Ovary (tissue), 9 donors: ENCODE results near the gene NODAL. TPM values are rescaled to one million over a fixed set of nuclear protein-coding genes. Genes with fewer than 3 reads are reported as not detected.

ENCODE experiments used
- DNase-seq, 5 donors: peaks; one replicate each; pipeline ENCODE4 v3.0.0-alpha.2; 2019 to 2020
- H3K27ac ChIP-seq, 2 donors: fragments of 200-600 bp; one replicate each; pipeline versions ENCODE4 v1.5.1 to v1.8.0; 2019 to 2022
- H3K27me3 ChIP-seq: fragments of 200-600 bp; one replicate; pipeline ENCODE4 v1.8.0; 2022
- H3K36me3 ChIP-seq: fragments of 200-600 bp; sonication (generic); one replicate; pipeline ENCODE4 v1.5.1; 2019
- H3K4me1 ChIP-seq: one replicate; pipeline ENCODE4 v1.8.1; 2013; ENCODE audit warnings: mild to moderate bottlenecking, moderate library complexity; ENCODE audit not compliant: insufficient read depth
- H3K4me3 ChIP-seq: fragments of 200-600 bp; sonication (generic); one replicate; pipeline ENCODE4 v1.5.1; 2017
- H3K9me3 ChIP-seq, 2 donors: fragments of 200-600 bp in 1 of 2; sonication (generic) in 1 of 2; one replicate each; pipeline versions ENCODE4 v1.5.1 to v1.8.1; 2013 to 2019; ENCODE audit warnings: mild to moderate bottlenecking in 1 of 2, moderate library complexity in 1 of 2
- EP300 ChIP-seq: sonication (generic); formaldehyde crosslinking; IDR thresholded peaks from one replicate; pipeline ENCODE4 v1.6.1; 2017; ENCODE audit warnings: antibody characterized with exemption
- POLR2A ChIP-seq: fragments of 450-650 bp; IDR thresholded peaks from one replicate; pipeline ENCODE4 v1.6.1; 2017; ENCODE audit warnings: antibody characterized with exemption, mild to moderate bottlenecking, moderate library complexity
- WGBS, 3 donors: extraction: QIAGEN DNeasy Blood & Tissue Kit in 1 of 3; methylation state at CpG; one replicate each; pipeline versions ENCODE4 v1.1.5 to v1.1.7; 2013 to 2017; 5-methylcytosine and 5-hydroxymethylcytosine counted together
- intact Hi-C, 4 donors: fragments of 100-400 bp; cut with DNase I; formaldehyde crosslinking; loops; one replicate each; pipeline versions ENCODE4 v1.11.0 to v1.15.1; 2022 to 2023
- polyA plus RNA-seq, 2 donors: library from polyadenylated mRNA; stranded (reverse); fragments of 200-250 nt in 1 of 2; fragments of 350-450 nt in 1 of 2; fragmentation: Illumina TruSeq in 1 of 2; extraction: RNeasy Lipid Tissue Mini Kit (QIAGEN cat#74804) in 1 of 2; gene quantifications; one replicate each; pipeline ENCODE4 v1.2.3, GENCODE V29; 2013 to 2014
- total RNA-seq, 7 donors: library from RNA; depleted of rRNA in 2 of 7; stranded (reverse); fragments of >200 nt in 2 of 7; fragmentation: NEBNext Ultra II Directional in 3 of 7; extraction: Animal tissue kit (Norgen Biotek cat#: 25700) in 3 of 7; gene quantifications; one replicate each; pipeline versions ENCODE4 v1.1.0 to v1.2.4, GENCODE V29; 2016 to 2023
- TF ChIP-seq, protein P1 (sequence below), 3 donors: fragments of 450-650 bp in 2 of 3; fragments of 200-600 bp in 1 of 3; IDR thresholded peaks; one replicate each; pipeline versions ENCODE4 v1.5.1 to v1.8.0; 2016 to 2022; ENCODE audit warnings: antibody characterized with exemption in 3 of 3, mild to moderate bottlenecking in 1 of 3
- donor health status: DM: no; HTN: no; CAD: no; lungs with moderate emphysema.
- donor health status: DM: no; HTN: no; CAD: no.
- donor health status: Bipolar disorder and iron deficiency.
- donor health status: DM: yes; HTN: yes; CAD: no.
- donor health status: DM: no; HTN: no; CAD: no.
- donor health status: DM: yes; HTN: yes; CAD: no.

Gene NODAL
- total and polyA plus RNA-seq, 9 donors = 0.04 TPM; not detected in 8

DNA sequence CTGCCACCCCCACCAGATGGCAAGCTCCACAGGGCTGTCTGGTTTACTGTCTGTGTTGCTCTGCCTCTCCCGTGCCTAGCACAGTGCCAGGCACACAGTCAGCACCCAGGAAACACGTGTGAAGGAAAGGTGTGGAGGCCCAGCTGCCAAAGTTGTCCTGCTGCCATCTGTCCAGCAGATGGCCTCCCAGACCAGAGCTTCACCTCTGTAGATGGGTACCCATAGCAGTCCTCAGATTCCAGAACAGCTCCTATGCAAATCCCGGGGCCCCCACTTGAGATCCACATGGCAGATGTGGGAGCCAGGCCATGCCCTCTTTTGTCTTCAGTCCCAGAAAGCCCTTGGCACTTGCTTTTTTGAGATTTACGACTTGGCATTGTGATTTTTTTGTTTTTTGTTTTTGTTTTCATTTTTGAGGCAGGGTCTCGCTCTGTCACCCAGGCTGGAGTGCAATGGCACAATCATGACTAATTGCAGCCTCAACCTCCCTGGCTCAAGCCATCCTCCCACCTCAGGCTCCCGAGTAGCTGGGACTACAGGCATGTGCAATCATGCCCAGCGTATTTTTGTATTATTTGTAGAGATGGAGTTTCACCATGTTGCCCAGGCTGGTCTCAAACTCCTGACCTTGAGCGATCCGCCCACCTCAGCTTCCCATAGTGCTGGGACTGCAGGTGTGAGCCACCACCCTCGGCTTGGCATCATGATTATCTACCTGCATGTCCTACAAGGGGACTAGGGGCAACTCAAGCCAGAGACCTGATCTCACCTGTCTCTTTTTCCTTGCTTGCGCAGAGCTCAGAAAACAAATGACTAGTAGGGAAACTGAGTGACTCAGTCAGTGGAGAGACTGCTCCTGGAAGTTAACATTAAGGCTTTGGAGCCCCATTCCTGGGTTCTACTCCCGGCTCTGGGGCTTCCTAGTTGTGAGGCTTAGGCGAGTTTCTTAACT is 20.2 kb upstream of the NODAL start:
- Histone ChIP-seq H3K4me1 (peaks cover 7% of the 10 kb centered on the region), H3K4me3 (no peak overlapping the region), H3K36me3 (no peaks in the 10 kb centered on the region), H3K27ac (no peak overlapping the region), H3K27me3 (no peaks in the 10 kb centered on the region), H3K9me3 (no peaks in the 10 kb centered on the region)
- peak; percentile 48 to 73 (median 70) for DNase-seq
- WGBS, 3 donors = 48 to 51% (median 51%) methylated on average over 13 of the region's 13 CpGs
- no peak for TF ChIP-seq POLR2A
- TF ChIP-seq, protein P1, sequence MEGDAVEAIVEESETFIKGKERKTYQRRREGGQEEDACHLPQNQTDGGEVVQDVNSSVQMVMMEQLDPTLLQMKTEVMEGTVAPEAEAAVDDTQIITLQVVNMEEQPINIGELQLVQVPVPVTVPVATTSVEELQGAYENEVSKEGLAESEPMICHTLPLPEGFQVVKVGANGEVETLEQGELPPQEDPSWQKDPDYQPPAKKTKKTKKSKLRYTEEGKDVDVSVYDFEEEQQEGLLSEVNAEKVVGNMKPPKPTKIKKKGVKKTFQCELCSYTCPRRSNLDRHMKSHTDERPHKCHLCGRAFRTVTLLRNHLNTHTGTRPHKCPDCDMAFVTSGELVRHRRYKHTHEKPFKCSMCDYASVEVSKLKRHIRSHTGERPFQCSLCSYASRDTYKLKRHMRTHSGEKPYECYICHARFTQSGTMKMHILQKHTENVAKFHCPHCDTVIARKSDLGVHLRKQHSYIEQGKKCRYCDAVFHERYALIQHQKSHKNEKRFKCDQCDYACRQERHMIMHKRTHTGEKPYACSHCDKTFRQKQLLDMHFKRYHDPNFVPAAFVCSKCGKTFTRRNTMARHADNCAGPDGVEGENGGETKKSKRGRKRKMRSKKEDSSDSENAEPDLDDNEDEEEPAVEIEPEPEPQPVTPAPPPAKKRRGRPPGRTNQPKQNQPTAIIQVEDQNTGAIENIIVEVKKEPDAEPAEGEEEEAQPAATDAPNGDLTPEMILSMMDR (IDR thresholded peaks at IDR 0.05) = peak; percentile 71 to 78 (median 72)
- no peak for TF ChIP-seq EP300
- intact Hi-C loops = loop anchor here (5.0 to 10.0 kb wide), 4 partner anchors 76 to 296 kb away; no protein-coding TSS in a partner anchor

- Histone ChIP-seq H3K27me3 (no peaks in the 10 kb centered on the region), H3K4me3 (no peak overlapping the region), H3K9me3 (no peaks in the 10 kb centered on the region), H3K36me3 (no peaks in the 10 kb centered on the region), H3K4me1 (peaks cover 7% of the 10 kb centered on the region), H3K27ac (no peak overlapping the region)
- 84 to 91% (median 89%) methylated on average over 29 of the region's 29 CpGs for WGBS, 3 donors
- TF ChIP-seq, protein P1 (IDR thresholded peaks at IDR 0.05) = no peak
- TF ChIP-seq POLR2A (no peak), EP300 (no peak)
- intact Hi-C loops = loop anchor here (5.0 to 10.0 kb wide), 4 partner anchors 77 to 297 kb away; no protein-coding TSS in a partner anchor
- no peak for DNase-seq
Observed at GRCh38 chr10:70459774-70460490, 18.5 kb upstream of the NODAL start.

DNA sequence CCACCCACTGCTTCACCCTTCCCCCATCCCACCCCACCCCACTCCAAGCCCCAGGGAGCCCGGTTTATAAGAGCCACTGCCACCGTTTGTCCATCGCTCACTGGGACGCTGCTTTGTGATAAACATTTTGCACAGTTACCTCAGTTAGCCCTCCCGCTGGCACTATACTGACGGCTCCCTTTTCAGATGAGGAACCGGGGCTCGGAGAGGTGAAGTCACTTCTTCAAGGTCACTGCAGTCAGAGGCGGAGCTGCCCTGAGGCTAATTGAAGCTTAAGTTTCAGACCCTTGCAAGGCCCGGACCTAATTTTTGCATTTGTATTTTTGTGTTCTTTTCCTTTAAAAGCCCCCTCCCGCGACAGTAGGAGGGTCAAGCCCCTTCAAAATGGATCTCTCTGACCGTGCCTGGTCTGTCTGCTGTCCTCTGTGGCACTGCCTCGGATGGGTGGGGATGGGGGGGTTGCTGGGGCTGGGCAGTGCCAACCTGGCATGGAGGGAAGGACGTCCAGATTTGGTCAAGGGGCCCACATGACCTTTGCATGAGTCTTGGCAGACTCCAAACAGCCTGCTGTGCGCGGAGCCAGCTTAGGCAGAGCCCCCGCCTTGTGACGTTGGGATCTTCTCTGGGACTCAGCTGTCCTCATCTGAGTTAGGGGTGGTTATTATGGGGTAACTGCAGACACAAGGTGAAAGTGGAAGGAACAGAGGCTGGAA is 17.7 kb upstream of the NODAL start:
- no peak for DNase-seq
- no peaks in the 10 kb centered on the region for H3K9me3 ChIP-seq
- H3K27ac ChIP-seq = peak overlapping the region in 1 of 2 donors; percentile 17
- no peaks in the 10 kb centered on the region for H3K27me3 ChIP-seq
- H3K4me1 ChIP-seq = peaks cover 7% of the 10 kb centered on the region
- intact Hi-C loops = no loop called here
- H3K36me3 ChIP-seq = no peaks in the 10 kb centered on the region
- no peak overlapping the region for H3K4me3 ChIP-seq
- TF ChIP-seq POLR2A (no peak), EP300 (no peak)
- TF ChIP-seq, protein P1 (IDR thresholded peaks at IDR 0.05) = no peak
- 20 to 37% (median 27%) methylated on average over 19 of the region's 19 CpGs for WGBS, 3 donors
